ENCODE data around the gene EIF4G2.

DNA sequence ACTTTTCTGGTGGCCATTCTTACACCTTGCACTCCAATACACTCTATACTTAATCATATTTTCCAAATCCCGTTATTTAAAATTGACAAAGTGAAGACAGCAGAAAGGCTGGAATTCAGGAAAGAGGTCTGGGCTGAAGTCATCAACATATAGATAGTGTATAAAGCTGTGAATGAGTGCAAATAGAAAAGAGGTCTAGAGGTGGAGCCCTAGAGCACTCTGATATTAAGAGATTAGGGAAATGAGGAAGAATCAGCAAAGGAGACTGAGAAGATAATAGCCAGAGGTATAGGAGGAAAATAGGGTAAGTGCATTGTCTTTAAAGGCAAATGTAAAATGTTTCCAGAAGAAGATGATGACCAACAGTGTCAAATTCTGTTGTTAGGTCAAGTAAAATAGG is 49.8 kb downstream of the EIF4G2 start:
- no peak for TF ChIP-seq EZH2 (IDR thresholded peaks at IDR 0.05)
- TF ChIP-seq, protein P1, sequence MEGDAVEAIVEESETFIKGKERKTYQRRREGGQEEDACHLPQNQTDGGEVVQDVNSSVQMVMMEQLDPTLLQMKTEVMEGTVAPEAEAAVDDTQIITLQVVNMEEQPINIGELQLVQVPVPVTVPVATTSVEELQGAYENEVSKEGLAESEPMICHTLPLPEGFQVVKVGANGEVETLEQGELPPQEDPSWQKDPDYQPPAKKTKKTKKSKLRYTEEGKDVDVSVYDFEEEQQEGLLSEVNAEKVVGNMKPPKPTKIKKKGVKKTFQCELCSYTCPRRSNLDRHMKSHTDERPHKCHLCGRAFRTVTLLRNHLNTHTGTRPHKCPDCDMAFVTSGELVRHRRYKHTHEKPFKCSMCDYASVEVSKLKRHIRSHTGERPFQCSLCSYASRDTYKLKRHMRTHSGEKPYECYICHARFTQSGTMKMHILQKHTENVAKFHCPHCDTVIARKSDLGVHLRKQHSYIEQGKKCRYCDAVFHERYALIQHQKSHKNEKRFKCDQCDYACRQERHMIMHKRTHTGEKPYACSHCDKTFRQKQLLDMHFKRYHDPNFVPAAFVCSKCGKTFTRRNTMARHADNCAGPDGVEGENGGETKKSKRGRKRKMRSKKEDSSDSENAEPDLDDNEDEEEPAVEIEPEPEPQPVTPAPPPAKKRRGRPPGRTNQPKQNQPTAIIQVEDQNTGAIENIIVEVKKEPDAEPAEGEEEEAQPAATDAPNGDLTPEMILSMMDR (IDR thresholded peaks at IDR 0.05), result peak; percentile 37

All from neural progenitor cell (in vitro differentiated cells).